Common myeloid progenitor, CD34-positive (primary cell): ENCODE measurements around the gene MEGF11.

ENCODE experiments used
- CTCF ChIA-PET: fragments of 350-600 bp; sonication (Branson Sonifier 250); formaldehyde crosslinking; loops from one replicate; lab custom pipeline; 2021; ENCODE audit warnings: antibody characterized with exemption; lab: Charles Lee
- POLR2A ChIA-PET: fragments of 350-600 bp; sonication (Branson Sonifier 250); formaldehyde crosslinking; loops from one replicate; lab custom pipeline; 2021; ENCODE audit warnings: antibody characterized with exemption; lab: Charles Lee
- DNase-seq, 3 donors: peaks; one replicate each; pipeline versions ENCODE4 v3.0.0 to v3.0.0-alpha.2; 2013
- H3K27ac ChIP-seq, 2 experiments: 1 replicate in 1 of 2; 2 replicates in 1 of 2; pipeline ENCODE4 v1.7.0; 2013; ENCODE audit warnings: inconsistent platforms in 2 of 2, low read length in 2 of 2, mild to moderate bottlenecking in 2 of 2, low read depth in 1 of 2, moderate library complexity in 1 of 2; ENCODE audit not compliant: severe bottlenecking in 2 of 2, insufficient read depth in 1 of 2, poor library complexity in 1 of 2
- H3K27me3 ChIP-seq, 5 experiments: replicated peaks in 2 of 5; 1 replicate in 3 of 5; 2 replicates in 2 of 5; pipeline versions ENCODE4 v1.6.1 to v1.7.0; 2013; ENCODE audit warnings: low read length in 4 of 5, mild to moderate bottlenecking in 2 of 5, moderate library complexity in 2 of 5, inconsistent platforms in 1 of 5; ENCODE audit not compliant: insufficient read depth in 5 of 5, control insufficient read depth in 4 of 5
- H3K36me3 ChIP-seq, 4 experiments: 1 replicate in 2 of 4; 2 replicates in 2 of 4; pipeline versions ENCODE4 v1.6.1 to v1.7.0; 2013; ENCODE audit warnings: low read length in 3 of 4, control low read depth in 1 of 4, mild to moderate bottlenecking in 1 of 4; ENCODE audit not compliant: control insufficient read depth in 4 of 4, insufficient read depth in 4 of 4
- H3K4me1 ChIP-seq, 4 experiments: 1 replicate in 3 of 4; 2 replicates in 1 of 4; pipeline versions ENCODE4 v1.6.1 to v1.7.1; 2013; ENCODE audit warnings: low read length in 3 of 4, mild to moderate bottlenecking in 3 of 4, control low read depth in 1 of 4, inconsistent platforms in 1 of 4, moderate library complexity in 1 of 4; ENCODE audit not compliant: control insufficient read depth in 4 of 4, insufficient read depth in 4 of 4; ENCODE audit errors: control extremely low read depth in 1 of 4
- H3K4me3 ChIP-seq, 7 experiments: 1 replicate in 4 of 7; 2 replicates in 3 of 7; pipeline versions ENCODE4 v1.5.1 to v1.7.0; 2013; ENCODE audit warnings: mild to moderate bottlenecking in 7 of 7, low read length in 6 of 7, moderate library complexity in 6 of 7, inconsistent platforms in 2 of 7, low read depth in 2 of 7, control low read depth in 1 of 7; ENCODE audit not compliant: insufficient read depth in 4 of 7, control insufficient read depth in 1 of 7; ENCODE audit errors: extremely low read depth in 1 of 7
- H3K9me3 ChIP-seq, 5 experiments: 1 replicate in 4 of 5; 2 replicates in 1 of 5; pipeline versions ENCODE4 v1.6.1 to v1.7.1; 2013; ENCODE audit warnings: low read length in 4 of 5, mild to moderate bottlenecking in 2 of 5, inconsistent platforms in 1 of 5, low read depth in 1 of 5, moderate library complexity in 1 of 5; ENCODE audit not compliant: control insufficient read depth in 4 of 5, insufficient read depth in 2 of 5; ENCODE audit errors: control extremely low read depth in 1 of 5
- WGBS: methylation state at CpG from one replicate; pipeline ENCODE4 v1.1.5; 2013; ENCODE audit not compliant: insufficient coverage; 5-methylcytosine and 5-hydroxymethylcytosine counted together

Gene MEGF11

GRCh38 chr15:65956307-65956706 is 297.2 kb downstream of the MEGF11 start:
- Histone ChIP-seq H3K4me3 (no peak overlapping the region), H3K27me3 (peaks cover 2 to 11% (median 9%) of the 10 kb centered on the region in 5 experiments), H3K27ac (no peak overlapping the region), H3K36me3 (no peaks in the 10 kb centered on the region), H3K4me1 (no peaks in the 10 kb centered on the region), H3K9me3 (no peaks in the 10 kb centered on the region)
- ChIA-PET POLR2A (no interaction called here), CTCF (no interaction called here)
- WGBS = 93% methylated on average over 2 of the region's 2 CpGs
- DNase-seq = no peak

- no peak for DNase-seq
- Histone ChIP-seq H3K27ac (no peak overlapping the region), H3K27me3 (peaks cover 0 to 12% (median 2%) of the 10 kb centered on the region in 5 experiments), H3K4me1 (no peaks in the 10 kb centered on the region), H3K9me3 (no peaks in the 10 kb centered on the region), H3K4me3 (no peak overlapping the region), H3K36me3 (no peaks in the 10 kb centered on the region)
- ChIA-PET POLR2A (no interaction called here), CTCF (no interaction called here)
- WGBS = 68% methylated on average over 4 of the region's 4 CpGs
These were observed 299.2 kb downstream of the MEGF11 start for GRCh38 chr15:65954289-65954741.

GRCh38 chr15:65953622-65954021 is 299.9 kb downstream of the MEGF11 start:
- Histone ChIP-seq H3K4me1 (no peaks in the 10 kb centered on the region), H3K36me3 (no peaks in the 10 kb centered on the region), H3K27me3 (peaks cover 0 to 12% (median 2%) of the 10 kb centered on the region in 5 experiments), H3K4me3 (no peak overlapping the region), H3K9me3 (no peaks in the 10 kb centered on the region), H3K27ac (no peak overlapping the region)
- WGBS = 81% methylated on average over 6 of the region's 7 CpGs
- ChIA-PET POLR2A (no interaction called here), CTCF (no interaction called here)
- no peak for DNase-seq

GRCh38 chr15:65952391-65953053 is 301.0 kb downstream of the MEGF11 start:
- H3K36me3 ChIP-seq = no peaks in the 10 kb centered on the region
- CTCF ChIA-PET = no interaction called here
- POLR2A ChIA-PET = no interaction called here
- H3K9me3 ChIP-seq = no peaks in the 10 kb centered on the region
- 65% methylated on average over 4 of the region's 7 CpGs for WGBS
- H3K27me3 ChIP-seq = peaks cover 0 to 11% (median 0%) of the 10 kb centered on the region in 5 experiments
- H3K4me1 ChIP-seq = no peaks in the 10 kb centered on the region
- H3K27ac ChIP-seq = no peak overlapping the region
- peak; percentile 2 to 50 (median 42) for DNase-seq
- no peak overlapping the region for H3K4me3 ChIP-seq

- H3K27ac ChIP-seq = no peak overlapping the region
- no peaks in the 10 kb centered on the region for H3K36me3 ChIP-seq
- no peaks in the 10 kb centered on the region for H3K4me1 ChIP-seq
- DNase-seq = no peak
- POLR2A ChIA-PET = no interaction called here
- CTCF ChIA-PET = no interaction called here
- 89% methylated on average over 1 of the region's 2 CpGs for whole genome bisulfite sequencing
- H3K27me3 ChIP-seq = peaks cover 0 to 7% (median 0%) of the 10 kb centered on the region in 5 experiments
- no peaks in the 10 kb centered on the region for H3K9me3 ChIP-seq
- H3K4me3 ChIP-seq = no peak overlapping the region
These were observed 302.5 kb downstream of the MEGF11 start for GRCh38 chr15:65951007-65951406.

GRCh38 chr15:65949491-65949890 is 304.1 kb downstream of the MEGF11 start:
- ChIA-PET POLR2A (no interaction called here), CTCF (no interaction called here)
- Histone ChIP-seq H3K27ac (no peak overlapping the region), H3K27me3 (peaks cover 0 to 5% (median 0%) of the 10 kb centered on the region in 5 experiments), H3K4me3 (no peak overlapping the region), H3K36me3 (no peaks in the 10 kb centered on the region), H3K9me3 (no peaks in the 10 kb centered on the region), H3K4me1 (no peaks in the 10 kb centered on the region)
- DNase-seq = no peak
- WGBS = 93% methylated on average over 6 of the region's 6 CpGs

GRCh38 chr15:65949011-65949410 is 304.5 kb downstream of the MEGF11 start:
- no peak for DNase-seq
- whole genome bisulfite sequencing = 100% methylated on average over 6 of the region's 6 CpGs

More at GRCh38 chr15:65949011-65949410, 304.5 kb downstream of the MEGF11 start:
- ChIA-PET POLR2A (no interaction called here), CTCF (interaction anchor here (1.1 kb wide), 1 partner anchor 14 kb away, joined by 3 read pairs; no protein-coding TSS in a partner anchor)
- no peaks in the 10 kb centered on the region for H3K36me3 ChIP-seq
- H3K4me3 ChIP-seq = no peak overlapping the region
- no peak overlapping the region for H3K27ac ChIP-seq
- H3K4me1 ChIP-seq = no peaks in the 10 kb centered on the region
- H3K27me3 ChIP-seq = peaks cover 0 to 5% (median 0%) of the 10 kb centered on the region in 5 experiments
- H3K9me3 ChIP-seq = no peaks in the 10 kb centered on the region
